Thymus (tissue), 14 donors: ENCODE results near the gene APOD. TPM values are rescaled to one million over a fixed set of nuclear protein-coding genes. Genes with fewer than 3 reads are reported as not detected.
A peak's percentile ranks its signal among the peaks of the same experiment; 100 is the strongest.
"Not testable (repeated sequence)": the region's sequence is repeated elsewhere in the genome, so short reads cannot be mapped to it uniquely, and the experiment has no call there.

Experiments
- DNase-seq, 9 donors: peaks; one replicate each; pipeline ENCODE4 v3.0.0-alpha.2; 2013; ENCODE audit warnings: low spot score in 9 of 9, low read depth in 6 of 9, missing footprints in 1 of 9
- H3K27ac ChIP-seq, 2 donors: one replicate each; pipeline ENCODE4 v1.5.1; 2013; ENCODE audit warnings: control low read depth in 1 of 2, low read depth in 1 of 2, low read length in 1 of 2, mild to moderate bottlenecking in 1 of 2, moderate library complexity in 1 of 2
- H3K27me3 ChIP-seq, 2 donors: one replicate each; pipeline ENCODE4 v1.5.1; 2013; ENCODE audit warnings: low read length in 1 of 2; ENCODE audit not compliant: control insufficient read depth in 2 of 2, insufficient read depth in 1 of 2
- H3K36me3 ChIP-seq, 2 donors: one replicate each; pipeline ENCODE4 v1.5.1; 2013; ENCODE audit warnings: low read length in 1 of 2, mild to moderate bottlenecking in 1 of 2, moderate library complexity in 1 of 2; ENCODE audit not compliant: control insufficient read depth in 2 of 2, insufficient read depth in 2 of 2
- H3K4me1 ChIP-seq, 2 donors: one replicate each; pipeline ENCODE4 v1.5.1; 2013; ENCODE audit warnings: low read length in 2 of 2; ENCODE audit not compliant: control insufficient read depth in 2 of 2, insufficient read depth in 2 of 2
- H3K4me3 ChIP-seq, 2 donors: one replicate each; pipeline ENCODE4 v1.5.1; 2013; ENCODE audit warnings: low read length in 2 of 2, control low read depth in 1 of 2, mild to moderate bottlenecking in 1 of 2
- H3K9me3 ChIP-seq, 2 donors: one replicate each; pipeline ENCODE4 v1.5.1; 2013; ENCODE audit warnings: low read length in 1 of 2, mild to moderate bottlenecking in 1 of 2; ENCODE audit not compliant: control insufficient read depth in 2 of 2, insufficient read depth in 1 of 2
- WGBS: extraction: QIAGEN DNeasy Blood & Tissue Kit; methylation state at CpG from one replicate; pipeline ENCODE4 v1.1.7; 2013; 5-methylcytosine and 5-hydroxymethylcytosine counted together
- long read RNA-seq, 10 donors: transcript quantifications; one replicate each; lab custom pipeline, GENCODE V29; 2026
- polyA plus RNA-seq: library from polyadenylated mRNA; stranded (reverse); fragments of 200-250 nt; gene quantifications from one replicate; pipeline ENCODE4 v1.2.3, GENCODE V29; 2013
- total RNA-seq: library from RNA; stranded (reverse); fragments of 120-200 nt; gene quantifications from one replicate; pipeline ENCODE4 v1.2.4, GENCODE V29; 2013
- donor health status: healthy.

The APOD gene
- total RNA-seq = 2.9 TPM
- 200 TPM for polyA plus RNA-seq
- long read RNA-seq, donor 1, partial matches to known transcripts = 0 of 1 reads
- long read RNA-seq, donor 1, other reads (novel, unspliced or antisense) = 0 of 1 reads
- long read RNA-seq, donor 2 = 0 reads
- long read RNA-seq, donor 3, transcript APOD-201 (5 exons, 1,130 nt) = major isoform, 5 of 18 reads
- long read RNA-seq, donor 3, partial matches to known transcripts = 13 of 18 reads
- long read RNA-seq, donor 3, other reads (novel, unspliced or antisense) = 0 of 18 reads
- long read RNA-seq, donor 4, partial matches to known transcripts = 0 of 3 reads
- long read RNA-seq, donor 4, other reads (novel, unspliced or antisense) = 0 of 3 reads
- long read RNA-seq, donor 5, transcript APOD-201 (5 exons, 1,130 nt) = major isoform, 5 of 5 reads
- long read RNA-seq, donor 5, partial matches to known transcripts = 0 of 5 reads
- long read RNA-seq, donor 5, other reads (novel, unspliced or antisense) = 0 of 5 reads
- long read RNA-seq, donor 6, partial matches to known transcripts = 11 of 14 reads
- long read RNA-seq, donor 6, other reads (novel, unspliced or antisense) = 0 of 14 reads
- long read RNA-seq, donor 7, partial matches to known transcripts = 27 of 30 reads
- long read RNA-seq, donor 7, other reads (novel, unspliced or antisense) = 0 of 30 reads
- long read RNA-seq, donor 8, partial matches to known transcripts = 0 of 1 reads
- long read RNA-seq, donor 8, other reads (novel, unspliced or antisense) = 0 of 1 reads
- long read RNA-seq, donor 9, partial matches to known transcripts = 0 of 4 reads
- long read RNA-seq, donor 9, other reads (novel, unspliced or antisense) = 0 of 4 reads
- long read RNA-seq, donor 10, partial matches to known transcripts = 6 of 9 reads
- long read RNA-seq, donor 10, other reads (novel, unspliced or antisense) = 0 of 9 reads

DNA sequence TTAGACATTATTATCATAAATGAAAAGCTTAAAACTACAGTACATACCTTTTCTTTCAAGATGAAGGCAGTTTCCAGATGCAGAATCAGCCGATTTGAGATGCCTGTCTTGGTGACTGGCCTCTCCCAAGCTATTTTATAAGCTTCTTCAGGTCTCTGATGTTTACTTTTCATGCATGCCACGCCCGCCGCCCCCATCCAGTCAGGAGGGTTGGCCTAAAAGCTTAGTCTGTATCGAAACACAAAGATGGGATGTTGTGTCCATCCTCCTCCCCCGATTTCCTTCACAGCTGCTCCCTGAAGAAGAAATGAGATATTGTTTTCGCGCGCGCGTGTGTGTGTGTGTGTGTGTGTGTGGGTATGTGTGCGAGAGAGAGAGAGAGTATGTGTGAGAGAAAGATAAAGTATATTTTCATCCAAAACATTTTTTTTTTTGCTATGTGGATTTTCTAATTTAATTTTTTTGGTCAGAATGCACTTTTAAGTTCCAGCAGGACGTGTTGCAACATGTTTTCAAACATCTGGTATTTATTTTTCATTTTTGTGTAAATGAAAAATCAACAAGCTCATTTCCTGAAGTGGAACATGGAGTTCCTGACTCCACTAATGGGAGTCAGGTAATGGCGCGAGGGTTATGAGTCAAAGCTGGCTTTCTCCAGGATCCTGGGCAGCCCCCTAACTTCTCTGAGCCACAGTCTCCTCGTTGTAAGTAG is at the start of gene APOD:
APOD (minus strand) TSS at position 110 of the 712 bp plus-strand sequence. CDS start 4,479 bp downstream, outside the sequence.
- Histone ChIP-seq H3K27me3 (no peaks in the 10 kb centered on the region), H3K27ac (peak within 1 kb of the TSS in 1 of 2 donors; percentile 64), H3K36me3 (no peaks in the 10 kb centered on the region), H3K4me3 (no peak within 1 kb of the TSS), H3K9me3 (no peaks in the 10 kb centered on the region), H3K4me1 (peaks cover 0 to 18% of the 10 kb centered on the region in 2 donors)
- DNase-seq = no peak
- 75% methylated on average over 16 of the region's 16 CpGs for WGBS

DNA sequence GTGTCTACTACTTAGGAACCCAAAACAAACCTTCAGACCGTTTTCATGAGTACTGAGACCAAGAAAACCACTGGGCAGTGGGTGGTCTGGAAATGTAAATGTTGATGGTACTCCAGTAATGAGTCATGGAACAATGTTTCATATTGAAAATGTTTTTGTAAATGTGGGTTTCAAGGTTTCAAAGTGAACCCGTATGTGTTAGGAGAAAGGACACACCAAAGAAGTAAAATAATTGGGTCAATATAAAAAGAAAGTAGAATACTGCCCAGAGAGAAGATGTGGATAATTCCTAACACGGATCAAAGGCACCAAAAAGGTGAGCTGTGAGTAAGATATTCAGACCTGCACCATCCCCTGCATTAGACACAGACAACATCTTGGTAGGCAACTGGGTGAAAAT is 49.6 kb upstream of the APOD start:
- not testable (repeated sequence) for H3K27me3 ChIP-seq, H3K27ac ChIP-seq, H3K4me3 ChIP-seq, H3K4me1 ChIP-seq, H3K9me3 ChIP-seq, DNase-seq, H3K36me3 ChIP-seq
- WGBS = 93% methylated on average over 2 of the region's 3 CpGs

DNA sequence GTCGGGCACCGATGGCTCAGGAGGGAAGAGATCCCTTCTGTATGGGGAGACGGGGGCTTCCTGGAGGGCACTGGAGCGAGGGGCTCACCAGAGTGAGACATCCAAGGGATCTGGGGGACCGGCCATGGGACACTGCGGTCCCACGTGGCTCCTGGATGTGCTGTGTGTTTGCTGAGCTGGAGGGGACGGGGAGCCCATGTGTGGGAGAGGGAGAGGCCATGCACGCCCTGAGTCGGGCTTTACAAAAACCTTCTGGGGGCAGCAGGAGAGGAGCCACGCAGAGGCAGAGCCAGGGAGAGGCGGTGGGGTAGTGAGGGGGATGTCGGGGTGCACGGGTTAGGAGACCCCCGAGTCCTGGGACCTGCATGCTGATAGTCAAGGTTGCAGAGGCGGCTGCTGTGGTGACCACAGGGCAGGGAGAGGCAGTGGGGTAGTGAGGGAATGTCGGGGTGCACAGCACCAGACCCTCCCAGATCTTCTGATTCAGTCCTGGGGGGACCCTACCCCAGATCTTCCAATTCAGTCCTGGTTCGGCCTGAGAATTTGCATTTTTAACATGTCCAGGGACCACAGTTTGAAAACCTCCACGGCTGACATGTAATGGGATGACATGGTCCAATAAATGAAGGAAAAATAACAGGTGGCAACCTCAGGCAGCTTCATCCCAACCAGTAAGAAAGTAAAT is 48.9 kb upstream of the APOD start:
- not testable (repeated sequence) for H3K36me3 ChIP-seq, DNase-seq, H3K4me1 ChIP-seq, H3K27ac ChIP-seq, H3K4me3 ChIP-seq, H3K27me3 ChIP-seq, H3K9me3 ChIP-seq
- 95% methylated on average over 19 of the region's 19 CpGs for WGBS

DNA sequence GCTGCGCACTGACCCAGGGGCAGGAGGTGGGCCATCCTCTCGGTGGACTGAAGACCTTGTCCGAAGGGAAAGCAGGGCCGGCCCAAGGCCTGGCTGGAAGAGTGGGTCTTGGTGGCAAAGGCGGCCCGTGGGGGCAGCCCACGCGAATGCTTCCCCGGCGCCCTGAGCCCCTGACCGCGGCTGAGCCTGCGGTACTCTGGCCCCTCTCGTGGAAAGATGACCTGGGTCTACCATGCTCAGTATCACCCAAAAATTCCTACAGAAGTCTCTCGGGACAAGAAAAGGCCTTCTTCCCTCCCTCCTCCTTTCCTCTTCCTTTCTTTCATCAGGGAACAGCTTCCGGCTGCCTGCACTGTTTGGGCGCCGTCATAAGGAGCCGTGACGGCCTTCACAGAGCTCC is 48.3 kb upstream of the APOD start:
- not testable (repeated sequence) for H3K27me3 ChIP-seq, H3K36me3 ChIP-seq, H3K4me1 ChIP-seq, DNase-seq, H3K27ac ChIP-seq, H3K4me3 ChIP-seq, H3K9me3 ChIP-seq
- WGBS = 93% methylated on average over 18 of the region's 20 CpGs

DNA sequence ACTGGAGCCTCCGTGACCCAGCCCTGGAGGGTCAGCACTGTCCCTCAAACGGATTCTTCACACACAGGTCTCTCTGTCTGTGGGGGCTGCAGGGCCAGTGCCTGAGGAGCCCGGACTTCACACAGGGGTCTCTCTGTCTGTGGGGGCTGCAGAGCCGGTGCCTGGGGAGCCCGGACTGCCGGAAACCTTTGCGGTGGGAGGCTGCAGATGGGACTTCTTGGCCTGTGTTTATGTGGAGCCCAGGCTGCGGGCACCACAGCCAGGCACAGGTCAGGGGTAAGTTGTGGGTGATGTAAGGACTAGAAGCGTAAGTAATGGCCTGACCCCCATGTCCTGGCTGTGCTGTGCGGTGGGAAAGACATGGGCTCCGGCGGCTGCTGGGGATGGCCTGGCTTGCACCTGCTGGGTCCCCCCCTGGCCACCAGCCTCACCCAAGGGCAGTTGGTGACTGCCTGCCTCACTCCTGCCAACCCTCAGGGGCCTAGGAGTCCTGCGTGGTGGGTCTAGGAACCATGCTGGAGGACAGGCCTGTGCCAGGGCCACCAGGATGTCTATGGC is 47.3 kb upstream of the APOD start:
- H3K36me3 ChIP-seq, H3K4me3 ChIP-seq, H3K9me3 ChIP-seq, H3K27ac ChIP-seq, DNase-seq, H3K27me3 ChIP-seq, H3K4me1 ChIP-seq: not testable (repeated sequence)
- 98% methylated on average over 11 of the region's 13 CpGs for WGBS

DNA sequence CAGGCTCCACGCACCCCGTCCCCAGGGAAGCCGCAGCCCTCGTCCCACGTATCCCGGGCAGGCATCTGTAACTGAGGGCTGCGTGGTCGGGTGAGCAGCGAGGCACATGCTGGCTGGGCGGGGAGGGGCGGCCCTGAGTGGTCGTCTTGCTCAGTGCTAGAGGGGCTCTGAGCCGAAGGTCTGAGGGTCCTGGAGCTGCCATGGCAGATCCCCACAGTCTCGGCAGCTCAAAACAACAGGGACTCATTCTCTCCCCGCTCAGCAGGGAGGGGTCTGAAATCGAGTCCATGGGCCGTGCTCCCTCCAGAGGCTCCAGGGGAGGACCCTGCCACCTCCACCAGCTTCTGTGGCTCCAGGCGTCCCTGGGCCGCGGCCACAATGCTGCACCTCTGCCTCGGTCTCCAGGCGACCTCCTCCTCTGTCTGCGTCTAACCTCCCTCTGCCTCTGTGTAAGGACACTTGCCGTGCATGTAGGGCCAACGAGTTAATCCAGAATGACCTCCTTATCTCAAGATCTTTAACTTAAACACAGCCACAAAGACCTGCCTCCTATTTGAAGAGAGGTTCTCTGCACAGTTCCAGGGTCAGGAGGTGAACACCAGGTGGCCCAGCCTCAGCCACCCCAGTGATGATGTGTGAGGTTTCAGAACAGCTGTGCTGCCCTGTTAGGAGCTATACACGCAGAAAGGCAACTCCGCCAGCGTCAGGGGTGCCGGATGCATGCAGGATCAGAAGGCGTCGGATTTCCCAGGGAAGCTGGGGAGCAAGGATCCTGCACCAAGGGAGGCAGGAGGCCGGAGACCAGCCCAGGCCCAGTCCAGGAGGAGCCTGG is 46.6 kb upstream of the APOD start:
- not testable (repeated sequence) for H3K27me3 ChIP-seq, H3K4me3 ChIP-seq, H3K9me3 ChIP-seq, H3K36me3 ChIP-seq, H3K27ac ChIP-seq, H3K4me1 ChIP-seq, DNase-seq
- WGBS = 89% methylated on average over 20 of the region's 32 CpGs

DNA sequence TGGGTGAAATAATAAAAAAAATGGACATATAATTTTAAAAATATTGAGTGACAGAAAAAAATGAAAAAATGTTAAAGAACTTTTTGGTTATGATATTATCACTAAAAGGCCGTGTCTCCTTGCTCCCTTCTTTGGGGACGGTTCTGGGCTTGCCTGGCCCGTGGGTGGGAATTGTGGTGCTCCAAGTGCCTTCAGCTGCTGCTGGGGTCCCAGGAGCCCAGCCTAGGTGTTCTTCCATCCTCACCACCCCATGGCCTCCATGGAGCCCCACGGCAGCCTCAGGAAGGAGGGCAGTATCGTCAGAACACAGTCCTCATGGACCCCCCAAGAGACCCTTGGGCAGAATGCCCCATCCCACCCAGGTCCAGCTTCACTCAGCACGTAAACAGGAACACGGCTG is 45.9 kb upstream of the APOD start:
- not testable (repeated sequence) for H3K9me3 ChIP-seq, DNase-seq, H3K27ac ChIP-seq, H3K27me3 ChIP-seq, H3K4me3 ChIP-seq, H3K4me1 ChIP-seq, H3K36me3 ChIP-seq
- 96% methylated on average over 5 of the region's 7 CpGs for WGBS

DNA sequence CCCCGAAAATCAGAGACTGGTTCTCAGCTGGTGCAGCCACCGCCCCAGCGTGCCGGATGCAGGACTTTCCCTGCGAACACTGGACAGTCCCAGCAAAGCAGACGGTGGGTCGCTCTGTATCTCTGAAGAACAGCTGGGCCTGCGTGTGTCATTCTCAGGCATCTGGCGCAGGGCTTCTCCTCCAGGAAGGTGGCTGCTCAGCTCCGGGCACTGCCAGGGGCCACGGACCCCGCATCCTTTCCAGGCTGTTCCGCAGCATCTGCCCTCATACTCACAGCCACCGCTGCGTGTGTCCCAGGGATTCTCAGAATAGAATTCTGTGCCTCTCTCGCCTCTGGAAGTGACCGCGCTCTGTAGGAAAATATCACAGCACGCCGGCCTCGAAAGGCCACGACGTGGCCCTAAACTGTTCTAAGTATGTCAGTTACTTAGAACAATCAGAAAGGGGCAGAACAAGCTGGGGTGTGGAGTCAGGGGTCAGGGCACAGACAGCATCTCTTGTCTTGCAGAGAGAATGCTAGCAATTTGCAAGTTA is 44.7 kb upstream of the APOD start:
- WGBS = 92% methylated on average over 23 of the region's 23 CpGs
- not testable (repeated sequence) for H3K4me1 ChIP-seq, H3K36me3 ChIP-seq, H3K27ac ChIP-seq, H3K27me3 ChIP-seq, DNase-seq, H3K4me3 ChIP-seq, H3K9me3 ChIP-seq
